GM23338 (cell line): ENCODE measurements around the gene NDUFS7. TPM values are rescaled to one million over a fixed set of nuclear protein-coding genes. Genes with fewer than 3 reads are reported as not detected.

ENCODE experiments used
- ATAC-seq: fragments of 200-7000 bp; cut with Tn5 transposase; 3 replicates; pipeline ENCODE4 v1.9.1; 2020
- DNase-seq: peaks from one replicate; pipeline ENCODE4 v3.0.0-alpha.2; 2015; ENCODE audit warnings: low spot score
- H2AFZ ChIP-seq: fragments of 200-600 bp; sonication (generic); 2 replicates; pipeline ENCODE4 v1.8.0; 2016; ENCODE audit warnings: antibody characterized with exemption, mild to moderate bottlenecking, moderate library complexity
- H3F3A ChIP-seq: fragments of 200-600 bp; sonication (generic); replicated peaks from 2 replicates; pipeline ENCODE4 v1.8.0; 2017; ENCODE audit warnings: antibody characterized with exemption, mixed run types, low read depth
- H3K27ac ChIP-seq: fragments of 200-600 bp; sonication (generic); 2 replicates; pipeline ENCODE4 v1.6.1; 2016; ENCODE audit warnings: low read depth
- H3K27me3 ChIP-seq: fragments of 200-600 bp; sonication (generic); 2 replicates; pipeline ENCODE4 v1.8.0; 2016; ENCODE audit warnings: mild to moderate bottlenecking, mixed run types, moderate library complexity; ENCODE audit not compliant: insufficient read depth
- H3K36me3 ChIP-seq: fragments of 200-600 bp; sonication (generic); 2 replicates; pipeline ENCODE4 v1.8.0; 2016; ENCODE audit warnings: mild to moderate bottlenecking; ENCODE audit not compliant: insufficient read depth
- H3K4me1 ChIP-seq: fragments of 200-600 bp; sonication (generic); 2 replicates; pipeline ENCODE4 v1.8.0; 2016; ENCODE audit warnings: mild to moderate bottlenecking, moderate library complexity; ENCODE audit not compliant: insufficient read depth
- H3K4me2 ChIP-seq: fragments of 200-600 bp; sonication (generic); 2 replicates; pipeline ENCODE4 v1.7.1; 2017; ENCODE audit warnings: mixed run types
- H3K4me3 ChIP-seq: fragments of 200-600 bp; sonication (generic); 2 replicates; pipeline ENCODE4 v1.6.1; 2016; ENCODE audit warnings: mixed run types
- H3K79me2 ChIP-seq: fragments of 200-600 bp; sonication (generic); replicated peaks from 2 replicates; pipeline ENCODE4 v1.8.0; 2017; ENCODE audit warnings: mild to moderate bottlenecking; ENCODE audit not compliant: insufficient read depth
- H3K9me2 ChIP-seq: fragments of 200-600 bp; sonication (generic); 2 replicates; pipeline ENCODE4 v1.8.0; 2017; ENCODE audit not compliant: insufficient read depth
- H4K20me1 ChIP-seq: fragments of 200-600 bp; sonication (generic); replicated peaks from 2 replicates; pipeline ENCODE4 v1.8.0; 2017; ENCODE audit warnings: mild to moderate bottlenecking; ENCODE audit not compliant: insufficient read depth
- H3K27ac Mint-ChIP-seq: 2 replicates; pipeline ENCODE4 v1.8.0; 2020; ENCODE audit warnings: inconsistent platforms, mild to moderate bottlenecking, moderate library complexity, mixed read lengths
- H3K27me3 Mint-ChIP-seq: 3 replicates; pipeline ENCODE4 v1.8.0; 2022; ENCODE audit warnings: low read depth, mild to moderate bottlenecking, moderate library complexity, mixed read lengths, inconsistent platforms; ENCODE audit not compliant: insufficient read depth, poor library complexity
- H3K36me3 Mint-ChIP-seq: 3 replicates; pipeline ENCODE4 v1.8.0; 2021; ENCODE audit warnings: low read depth, mild to moderate bottlenecking, inconsistent platforms, moderate library complexity, mixed read lengths
- H3K4me1 Mint-ChIP-seq: 3 replicates; pipeline ENCODE4 v1.8.0; 2020; ENCODE audit warnings: mild to moderate bottlenecking, inconsistent platforms, mixed read lengths
- H3K4me3 Mint-ChIP-seq: 3 replicates; pipeline ENCODE4 v1.8.0; 2021; ENCODE audit warnings: moderate library complexity, mild to moderate bottlenecking, inconsistent platforms, mixed read lengths
- H3K9me3 Mint-ChIP-seq: 3 replicates; pipeline ENCODE4 v1.8.0; 2020; ENCODE audit warnings: moderate library complexity, mild to moderate bottlenecking, inconsistent platforms, mixed read lengths
- CREB1 ChIP-seq: fragments of 250-450 bp; sonication (Bioruptor Pico); IDR thresholded peaks from 2 replicates; pipeline ENCODE4 v1.5.0; 2020; ENCODE audit warnings: low read depth, mild to moderate bottlenecking, moderate library complexity
- ETS1 ChIP-seq: IDR thresholded peaks from 2 replicates; pipeline ENCODE4 v1.6.1; 2016; ENCODE audit warnings: antibody characterized with exemption
- EZH2 ChIP-seq: fragments of 200-600 bp; sonication (generic); IDR thresholded peaks from one replicate; pipeline ENCODE4 v1.8.0; 2017; ENCODE audit warnings: antibody characterized with exemption, mild to moderate bottlenecking, low read depth; ENCODE audit not compliant: unreplicated experiment
- EZH2phosphoT487 ChIP-seq: fragments of 200-600 bp; sonication (generic); IDR thresholded peaks from one replicate; pipeline ENCODE4 v1.8.1; 2018; ENCODE audit warnings: antibody characterized with exemption; ENCODE audit not compliant: unreplicated experiment
- NANOG ChIP-seq: IDR thresholded peaks from 2 replicates; pipeline ENCODE4 v1.6.1; 2016; ENCODE audit warnings: antibody characterized with exemption, borderline replicate concordance
- REST ChIP-seq: IDR thresholded peaks from one replicate; pipeline ENCODE4 v1.6.1; 2018; ENCODE audit warnings: antibody characterized with exemption; ENCODE audit not compliant: unreplicated experiment
- ZNF331 ChIP-seq: fragments of 250-450 bp; sonication (Bioruptor Pico); IDR thresholded peaks from 2 replicates; pipeline ENCODE4 v1.5.0; 2020; ENCODE audit warnings: low read depth, mild to moderate bottlenecking, moderate library complexity
- polyA plus RNA-seq: library from polyadenylated mRNA; unstranded; fragments of >200 nt; fragmentation: Nextera tagmentation; extraction: Ambion mirVana; gene quantifications from 2 replicates; pipeline ENCODE4 v1.2.1, GENCODE V29; 2016
- total RNA-seq: library from RNA; depleted of rRNA; stranded (reverse); fragments of >200 nt; shearing (Covaris generic); gene quantifications from 2 replicates; pipeline ENCODE4 v1.2.3, GENCODE V29; 2014

Gene NDUFS7
- total and polyA plus RNA-seq, 2 experiments from 2014 or later, result 132 to 203 TPM

DNA sequence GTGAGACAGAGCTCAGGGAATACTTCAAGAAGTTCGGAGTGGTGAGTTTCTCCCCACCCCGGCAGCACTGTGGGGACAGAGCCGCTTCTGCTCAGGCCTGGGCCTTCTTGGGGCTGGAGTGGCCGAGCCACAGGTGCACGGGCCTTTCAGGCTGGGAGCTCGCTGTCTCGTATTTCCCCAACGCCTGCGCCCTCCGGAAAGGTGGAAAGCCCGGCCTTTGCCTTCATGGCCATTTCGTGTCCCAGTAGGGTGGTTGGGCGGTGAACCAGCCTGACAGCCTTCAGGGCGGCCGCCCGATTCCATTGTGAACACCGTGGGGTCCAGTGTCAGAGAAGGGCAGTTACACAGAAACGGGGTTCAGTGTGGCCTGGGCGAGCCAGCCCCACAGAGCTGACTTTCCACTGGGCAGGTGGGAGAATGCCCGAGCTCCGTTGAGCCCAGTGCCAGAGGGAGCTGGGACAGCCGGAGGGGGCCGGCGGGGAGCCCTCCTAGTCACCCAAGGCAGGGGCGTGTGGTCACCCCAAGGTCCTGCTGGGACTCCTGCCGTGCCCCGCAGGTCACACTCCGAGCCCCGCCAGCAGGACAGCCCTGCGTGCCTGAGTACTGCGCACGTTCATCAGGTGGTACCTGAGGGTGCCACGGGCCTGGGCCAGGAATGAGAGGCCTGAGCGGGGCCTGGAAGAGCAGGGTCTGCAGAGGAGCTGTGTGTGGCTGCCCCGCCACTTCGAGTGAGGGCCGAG is 37.7 kb downstream of the NDUFS7 start:
- no peak for ATAC-seq

More for the DNA sequence above, 37.7 kb downstream of the NDUFS7 start:
- peaks cover 83% of the 10 kb centered on the region for H3K79me2 ChIP-seq
- Mint-ChIP-seq H3K27ac (peak overlapping the region; percentile 72), H3K4me1 (peaks cover 45% of the 10 kb centered on the region), H3K36me3 (peaks cover 86% of the 10 kb centered on the region), H3K4me3 (no peak overlapping the region), H3K9me3 (no peaks in the 10 kb centered on the region), H3K27me3 (peaks cover 11% of the 10 kb centered on the region)
- DNase-seq, result no peak
- H3K36me3 ChIP-seq, result peaks cover 39% of the 10 kb centered on the region
- no peak overlapping the region for H3K4me2 ChIP-seq
- H3K27ac ChIP-seq, result peak overlapping the region; percentile 19; the same call in 1 of the 2 replicates
- no peak overlapping the region for H2AFZ ChIP-seq
- peaks cover 59% of the 10 kb centered on the region for H4K20me1 ChIP-seq
- no peak overlapping the region for H3K4me3 ChIP-seq
- no peaks in the 10 kb centered on the region for H3K27me3 ChIP-seq
- peaks cover 46% of the 10 kb centered on the region for H3F3A ChIP-seq
- TF ChIP-seq ETS1, result no peak
- TF ChIP-seq CREB1 (CRISPR knock-in tag), result no peak
- no peak for TF ChIP-seq REST
- TF ChIP-seq EZH2phosphoT487, result no peak
- TF ChIP-seq NANOG, result no peak
- no peak for TF ChIP-seq EZH2
- TF ChIP-seq ZNF331 (CRISPR knock-in tag), result no peak
- peaks cover 6% of the 10 kb centered on the region; the same call in 1 of the 2 replicates for H3K4me1 ChIP-seq
- H3K9me2 ChIP-seq, result no peaks in the 10 kb centered on the region
